A549 (cell line): Measurements from ENCODE around the gene ANXA2. TPM values are rescaled to one million over a fixed set of nuclear protein-coding genes. Genes with fewer than 3 reads are reported as not detected.

ENCODE experiments used
- ATAC-seq, 2 experiments: fragments of 200-7000 bp in 1 of 2; fragments of >200 bp in 1 of 2; cut with Nextera tagmentation in 1 of 2; cut with Tn5 transposase in 1 of 2; 3 replicates each; pipeline versions ENCODE4 v1.8.0 to v1.9.1; 2018 to 2020; ENCODE audit warnings: mild to moderate bottlenecking in 1 of 2, moderate library complexity in 1 of 2
- CTCF ChIA-PET: fragments of 300-600 bp; sonication (Branson Sonifier 250); formaldehyde crosslinking; extraction: SDS; loops from one replicate; lab custom pipeline; 2021; ENCODE audit warnings: antibody characterized with exemption, inconsistent platforms; lab: Yijun Ruan, JAX
- POLR2A ChIA-PET: fragments of 350-600 bp; formaldehyde crosslinking; extraction: SDS; loops from one replicate; lab custom pipeline; 2021; ENCODE audit warnings: antibody characterized with exemption, inconsistent platforms; lab: Yijun Ruan, JAX
- DNase-seq, 2 experiments: peaks; one replicate each; pipeline versions ENCODE4 v3.0.0 to v3.0.0-alpha.2; 2011 to 2016; ENCODE audit warnings: low read depth in 1 of 2, low spot score in 1 of 2
- FAIRE-seq: peaks from 2 replicates; lab custom pipeline; 2011; peaks lifted over from hg19 to GRCh38; lab: Jason Lieb, UNC
- H3K27ac ChIP-seq, 2 experiments: fragments of >200 bp; sonication (Bioruptor Twin); formaldehyde crosslinking; 3 replicates each; pipeline ENCODE4 v1.5.1; 2016 to 2017
- H3K4me1 ChIP-seq: fragments of >200 bp; sonication (Bioruptor Twin); formaldehyde crosslinking; 3 replicates; pipeline ENCODE4 v1.6.1; 2016
- H3K4me2 ChIP-seq: fragments of >200 bp; sonication (Bioruptor Twin); formaldehyde crosslinking; 3 replicates; pipeline ENCODE4 v1.6.1; 2016
- H3K4me3 ChIP-seq: fragments of >200 bp; sonication (Bioruptor Twin); formaldehyde crosslinking; 3 replicates; pipeline ENCODE4 v1.5.1; 2016
- H3K9me3 ChIP-seq: fragments of >200 bp; sonication (Bioruptor Twin); formaldehyde crosslinking; 3 replicates; pipeline ENCODE4 v1.6.1; 2016
- CBX2 ChIP-seq: fragments of 200-600 bp; sonication (generic); IDR thresholded peaks from 2 replicates; pipeline ENCODE4 v1.6.1; 2016; ENCODE audit warnings: low read depth, mild to moderate bottlenecking, borderline replicate concordance
- CBX8 ChIP-seq: fragments of 200-600 bp; sonication (generic); IDR thresholded peaks from 2 replicates; pipeline ENCODE4 v1.6.1; 2016
- CHD2 ChIP-seq: fragments of 150-350 bp; IDR thresholded peaks from 2 replicates; pipeline ENCODE4 v1.6.1; 2014; ENCODE audit warnings: low read length; ENCODE audit not compliant: partially characterized antibody
- CHD4 ChIP-seq: fragments of 200-600 bp; sonication (generic); IDR thresholded peaks from 2 replicates; pipeline ENCODE4 v1.6.1; 2016; ENCODE audit warnings: antibody characterized with exemption, mild to moderate bottlenecking, borderline replicate concordance
- EHF ChIP-seq: fragments of 250-450 bp; sonication (Bioruptor Pico); IDR thresholded peaks from 2 replicates; pipeline ENCODE4 v1.5.0; 2020; ENCODE audit warnings: mild to moderate bottlenecking
- EHMT2 ChIP-seq: fragments of 200-600 bp; sonication (generic); IDR thresholded peaks from 2 replicates; pipeline ENCODE4 v1.6.1; 2016; ENCODE audit warnings: antibody characterized with exemption, low read depth, mild to moderate bottlenecking, moderate library complexity
- EP300 ChIP-seq, 2 experiments: fragments of >200 bp; sonication (Bioruptor Twin); formaldehyde crosslinking; IDR thresholded peaks; 2 replicates in 1 of 2; 3 replicates in 1 of 2; pipeline ENCODE4 v1.6.1; 2016 to 2017
- FOSL2 ChIP-seq, 2 experiments: fragments of 450-650 bp in 1 of 2; fragments of >200 bp in 1 of 2; sonication (Bioruptor Twin) in 1 of 2; formaldehyde crosslinking; IDR thresholded peaks; 2 replicates each; pipeline versions ENCODE4 v1.5.0 to v1.6.1; 2016 to 2020; ENCODE audit warnings: mild to moderate bottlenecking in 1 of 2, moderate library complexity in 1 of 2
- FOXS1 ChIP-seq: fragments of 250-450 bp; sonication (Bioruptor Pico); IDR thresholded peaks from 2 replicates; pipeline ENCODE4 v1.5.0; 2020; ENCODE audit warnings: mild to moderate bottlenecking, moderate library complexity
- HDAC2 ChIP-seq: fragments of 200-600 bp; sonication (generic); IDR thresholded peaks from 2 replicates; pipeline ENCODE4 v1.6.1; 2016
- HEYL ChIP-seq: fragments of 250-450 bp; sonication (Bioruptor Pico); IDR thresholded peaks from 2 replicates; pipeline ENCODE4 v1.8.0; 2021; ENCODE audit warnings: mild to moderate bottlenecking, moderate library complexity
- KDM1A ChIP-seq: fragments of 200-600 bp; sonication (generic); IDR thresholded peaks from 2 replicates; pipeline ENCODE4 v1.6.1; 2016; ENCODE audit warnings: low read depth, mild to moderate bottlenecking
- MAFK ChIP-seq: fragments of 450-650 bp; IDR thresholded peaks from 2 replicates; pipeline ENCODE4 v1.6.1; 2014; ENCODE audit not compliant: partially characterized antibody
- MAZ ChIP-seq: fragments of 150-350 bp; IDR thresholded peaks from 2 replicates; pipeline ENCODE4 v1.6.1; 2014; ENCODE audit warnings: antibody characterized with exemption, low read depth, low read length, borderline replicate concordance
- POLR2AphosphoS2 ChIP-seq: conservative IDR thresholded peaks from 2 replicates; pipeline ENCODE4 v1.6.1; 2012; ENCODE audit warnings: low read length, improper control_type of control experiment, inconsistent platforms
- RARB ChIP-seq: fragments of 250-450 bp; sonication (Bioruptor Pico); IDR thresholded peaks from 2 replicates; pipeline ENCODE4 v1.8.0; 2021; ENCODE audit warnings: mild to moderate bottlenecking, moderate library complexity
- SMC3 ChIP-seq: fragments of >200 bp; sonication (Bioruptor Twin); formaldehyde crosslinking; IDR thresholded peaks from 3 replicates; pipeline ENCODE4 v1.6.1; 2018; ENCODE audit warnings: inconsistent platforms
- SREBF2 ChIP-seq: fragments of 450-650 bp; IDR thresholded peaks from 2 replicates; pipeline ENCODE4 v1.6.1; 2014; ENCODE audit warnings: mild to moderate bottlenecking, moderate library complexity
- TFCP2L1 ChIP-seq: fragments of 250-450 bp; sonication (Bioruptor Pico); IDR thresholded peaks from 2 replicates; pipeline ENCODE4 v1.5.0; 2021; ENCODE audit warnings: mild to moderate bottlenecking
- TP53 ChIP-seq: fragments of 250-450 bp; sonication (Bioruptor Pico); IDR thresholded peaks from 2 replicates; pipeline ENCODE4 v1.5.0; 2021; ENCODE audit warnings: mild to moderate bottlenecking, moderate library complexity
- ZFP36 ChIP-seq: fragments of 450-650 bp; IDR thresholded peaks from 2 replicates; pipeline ENCODE4 v1.6.1; 2014; ENCODE audit warnings: borderline replicate concordance; ENCODE audit not compliant: partially characterized antibody
- ZNF302 ChIP-seq: fragments of 250-450 bp; sonication (Bioruptor Pico); IDR thresholded peaks from 2 replicates; pipeline ENCODE4 v1.9.0; 2021; ENCODE audit warnings: inconsistent platforms, mild to moderate bottlenecking, moderate library complexity
- ZSCAN20 ChIP-seq: fragments of 250-450 bp; sonication (Bioruptor Pico); IDR thresholded peaks from 2 replicates; pipeline ENCODE4 v1.8.0; 2022; ENCODE audit warnings: mild to moderate bottlenecking, moderate library complexity
- WGBS: methylation state at CpG from one replicate; pipeline ENCODE4 v1.1.6; 2017; ENCODE audit errors: missing lambda C conversion rate; 5-methylcytosine and 5-hydroxymethylcytosine counted together
- polyA plus RNA-seq, 4 experiments: library from polyadenylated mRNA; depleted of rRNA in 3 of 4; stranded (reverse); fragments of >200 nt; fragmentation: RNase III in 1 of 4; extraction: RNeasy Plus Mini Kit Qiagen cat#74134 plus additional on column Dnase treatment in 1 of 4; gene quantifications; 2 replicates in 3 of 4; 3 replicates in 1 of 4; pipeline ENCODE4 v1.2.3, GENCODE V29; 2011 to 2017
- TF ChIP-seq, protein P1 (sequence below): fragments of 200-600 bp; sonication (generic); IDR thresholded peaks from 2 replicates; pipeline ENCODE4 v1.6.1; 2016; ENCODE audit warnings: antibody characterized with exemption, mild to moderate bottlenecking, moderate library complexity
- TF ChIP-seq, protein P2 (sequence below): fragments of >200 bp; sonication (Bioruptor Twin); formaldehyde crosslinking; IDR thresholded peaks from 2 replicates; pipeline ENCODE4 v1.6.1; 2016
- TF ChIP-seq, protein P3 (sequence below): IDR thresholded peaks from 2 replicates; pipeline ENCODE4 v1.6.1; 2012; ENCODE audit warnings: low read depth, borderline replicate concordance
- TF ChIP-seq, protein P4 (sequence below): fragments of >200 bp; sonication (Bioruptor Twin); formaldehyde crosslinking; IDR thresholded peaks from 3 replicates; pipeline ENCODE4 v1.5.1; 2016
- TF ChIP-seq, protein P5 (sequence below): fragments of >200 bp; sonication (Bioruptor Twin); formaldehyde crosslinking; IDR thresholded peaks from 3 replicates; pipeline ENCODE4 v1.6.1; 2016

Gene ANXA2
- polyA plus RNA-seq, 2 of the 4 experiments (the other 2 are of a cell fraction): 4,707 to 5,746 TPM

DNA sequence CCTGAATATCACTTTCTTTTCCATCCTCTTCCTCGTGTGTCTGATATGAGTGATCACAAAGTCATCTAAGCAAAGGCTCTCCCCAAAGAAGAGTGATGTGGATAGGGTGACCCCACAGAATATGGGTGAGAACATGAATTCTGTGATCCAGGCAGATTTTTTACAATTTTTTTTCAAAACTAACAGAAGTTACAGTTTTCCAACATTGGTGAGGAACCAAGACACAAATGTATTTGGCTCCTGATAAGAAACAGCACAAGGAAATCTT, 27.0 kb downstream of the ANXA2 start:
- peak overlapping the region; percentile 10 for H3K4me3 ChIP-seq
- H3K4me2 ChIP-seq: peak overlapping the region; percentile 94
- H3K27ac ChIP-seq: peak overlapping the region; percentile 90
- DNase-seq (no peak), FAIRE-seq (no peak), ATAC-seq (no peak)
- CTCF ChIA-PET: interaction anchor here (0.7 to 11.8 kb wide), 8 partner anchors 10 to 71 kb away, joined by 3 to 174 read pairs (median 6); no protein-coding TSS in a partner anchor
- peak; percentile 48; the same call in 1 of the 2 replicates for TF ChIP-seq HEYL
- TF ChIP-seq TP53: 0 out of 2 replicates have a peak, but pooled peaks have one; percentile 5
- TF ChIP-seq, protein P1, sequence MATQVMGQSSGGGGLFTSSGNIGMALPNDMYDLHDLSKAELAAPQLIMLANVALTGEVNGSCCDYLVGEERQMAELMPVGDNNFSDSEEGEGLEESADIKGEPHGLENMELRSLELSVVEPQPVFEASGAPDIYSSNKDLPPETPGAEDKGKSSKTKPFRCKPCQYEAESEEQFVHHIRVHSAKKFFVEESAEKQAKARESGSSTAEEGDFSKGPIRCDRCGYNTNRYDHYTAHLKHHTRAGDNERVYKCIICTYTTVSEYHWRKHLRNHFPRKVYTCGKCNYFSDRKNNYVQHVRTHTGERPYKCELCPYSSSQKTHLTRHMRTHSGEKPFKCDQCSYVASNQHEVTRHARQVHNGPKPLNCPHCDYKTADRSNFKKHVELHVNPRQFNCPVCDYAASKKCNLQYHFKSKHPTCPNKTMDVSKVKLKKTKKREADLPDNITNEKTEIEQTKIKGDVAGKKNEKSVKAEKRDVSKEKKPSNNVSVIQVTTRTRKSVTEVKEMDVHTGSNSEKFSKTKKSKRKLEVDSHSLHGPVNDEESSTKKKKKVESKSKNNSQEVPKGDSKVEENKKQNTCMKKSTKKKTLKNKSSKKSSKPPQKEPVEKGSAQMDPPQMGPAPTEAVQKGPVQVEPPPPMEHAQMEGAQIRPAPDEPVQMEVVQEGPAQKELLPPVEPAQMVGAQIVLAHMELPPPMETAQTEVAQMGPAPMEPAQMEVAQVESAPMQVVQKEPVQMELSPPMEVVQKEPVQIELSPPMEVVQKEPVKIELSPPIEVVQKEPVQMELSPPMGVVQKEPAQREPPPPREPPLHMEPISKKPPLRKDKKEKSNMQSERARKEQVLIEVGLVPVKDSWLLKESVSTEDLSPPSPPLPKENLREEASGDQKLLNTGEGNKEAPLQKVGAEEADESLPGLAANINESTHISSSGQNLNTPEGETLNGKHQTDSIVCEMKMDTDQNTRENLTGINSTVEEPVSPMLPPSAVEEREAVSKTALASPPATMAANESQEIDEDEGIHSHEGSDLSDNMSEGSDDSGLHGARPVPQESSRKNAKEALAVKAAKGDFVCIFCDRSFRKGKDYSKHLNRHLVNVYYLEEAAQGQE: 0 out of 2 replicates have a peak, but pooled peaks have one; percentile 10
- TF ChIP-seq CBX2: no peak
- TF ChIP-seq TFCP2L1 (CRISPR knock-in tag): peak; percentile 21; the same call in 1 of the 2 replicates
- POLR2A ChIA-PET: interaction anchor here (1.3 to 4.9 kb wide), 8 partner anchors 8 to 43 kb away, joined by 3 to 51 read pairs (median 10); partner anchors contain the start of gene ANXA2
- WGBS: 0% methylated on average over 1 of the region's 1 CpG
- H3K4me1 ChIP-seq: peaks cover 72% of the 10 kb centered on the region
- no peaks in the 10 kb centered on the region for H3K9me3 ChIP-seq

DNA sequence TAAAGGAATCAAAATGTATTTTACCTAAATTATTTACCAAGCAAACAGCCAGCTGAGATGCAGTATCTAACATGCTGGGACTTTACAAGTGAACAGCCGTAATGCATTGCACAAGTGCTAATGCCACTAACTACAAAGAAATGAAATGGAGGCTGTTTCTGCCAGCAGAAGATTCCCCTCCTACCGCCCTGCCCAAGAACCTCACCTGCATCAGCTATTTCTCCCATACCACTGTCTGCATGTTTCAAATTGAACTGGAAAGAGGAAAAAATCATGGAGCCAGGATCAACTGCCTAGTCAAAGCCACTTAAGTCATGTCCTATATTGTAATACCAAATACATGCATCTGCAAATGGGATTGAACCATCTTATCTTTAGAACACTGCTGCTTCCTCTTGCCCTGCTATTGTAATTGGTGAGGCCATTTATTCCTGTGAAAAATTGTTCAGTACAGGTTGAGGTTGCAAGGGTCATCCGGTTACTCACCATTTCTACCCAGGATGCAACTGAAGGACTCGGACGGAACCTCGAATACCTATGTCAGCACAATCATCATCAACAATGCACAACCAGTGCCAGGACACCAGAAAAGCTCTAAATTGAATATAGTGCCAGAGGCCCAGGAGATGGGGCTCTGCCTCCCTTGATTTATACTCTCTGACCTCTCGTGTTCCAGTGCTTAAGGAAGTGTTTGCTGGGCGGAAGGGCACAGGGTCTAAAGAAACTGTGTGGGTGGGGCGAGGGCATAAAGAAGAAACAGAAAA, 27.5 kb downstream of the ANXA2 start:
- peak; percentile 7 to 17; a peak in 4 of 6 replicates for ATAC-seq
- WGBS: 17% methylated on average over 9 of the region's 9 CpGs
- peak; percentile 76 for FAIRE-seq
- peak overlapping the region; percentile 94 for H3K4me2 ChIP-seq
- H3K9me3 ChIP-seq: no peaks in the 10 kb centered on the region
- peak overlapping the region; percentile 10 for H3K4me3 ChIP-seq
- CTCF ChIA-PET: interaction anchor here (0.8 to 11.8 kb wide), 8 partner anchors 11 to 72 kb away, joined by 3 to 174 read pairs (median 6); no protein-coding TSS in a partner anchor
- POLR2A ChIA-PET: interaction anchor here (1.5 to 4.9 kb wide), 8 partner anchors 8 to 28 kb away, joined by 6 to 51 read pairs (median 10); partner anchors contain the start of gene ANXA2
- H3K4me1 ChIP-seq: peaks cover 71% of the 10 kb centered on the region
- DNase-seq: peak in 1 of 2 experiments; percentile 80
- peak overlapping the region; percentile 90 for H3K27ac ChIP-seq
- no peak for TF ChIP-seq HDAC2
- no peak for TF ChIP-seq ZNF302
- TF ChIP-seq, protein P2, sequence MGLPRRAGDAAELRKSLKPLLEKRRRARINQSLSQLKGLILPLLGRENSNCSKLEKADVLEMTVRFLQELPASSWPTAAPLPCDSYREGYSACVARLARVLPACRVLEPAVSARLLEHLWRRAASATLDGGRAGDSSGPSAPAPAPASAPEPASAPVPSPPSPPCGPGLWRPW: no peak
- TF ChIP-seq FOSL2 (IDR thresholded peaks at IDR 0.05): no peak
- peak; percentile 26 for TF ChIP-seq FOSL2 (CRISPR knock-in tag; IDR thresholded peaks at IDR 0.05)
- no peak for TF ChIP-seq ZSCAN20 (CRISPR knock-in tag)
- TF ChIP-seq EP300 (IDR thresholded peaks at IDR 0.05): no peak
- peak; percentile 9; the same call in 1 of the 2 replicates for TF ChIP-seq FOXS1
- no peak for TF ChIP-seq CBX2
- peak; percentile 99 for TF ChIP-seq MAFK
- no peak for TF ChIP-seq SREBF2
- no peak for TF ChIP-seq EHMT2
- TF ChIP-seq CHD2: no peak
- no peak for TF ChIP-seq ZFP36
- TF ChIP-seq RARB (CRISPR knock-in tag): 0 out of 2 replicates have a peak, but pooled peaks have one; percentile 49
- TF ChIP-seq, protein P3, sequence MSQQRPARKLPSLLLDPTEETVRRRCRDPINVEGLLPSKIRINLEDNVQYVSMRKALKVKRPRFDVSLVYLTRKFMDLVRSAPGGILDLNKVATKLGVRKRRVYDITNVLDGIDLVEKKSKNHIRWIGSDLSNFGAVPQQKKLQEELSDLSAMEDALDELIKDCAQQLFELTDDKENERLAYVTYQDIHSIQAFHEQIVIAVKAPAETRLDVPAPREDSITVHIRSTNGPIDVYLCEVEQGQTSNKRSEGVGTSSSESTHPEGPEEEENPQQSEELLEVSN: no peak
- no peak for TF ChIP-seq CHD4
- peak; percentile 24 for TF ChIP-seq EHF
- TF ChIP-seq, protein P4, sequence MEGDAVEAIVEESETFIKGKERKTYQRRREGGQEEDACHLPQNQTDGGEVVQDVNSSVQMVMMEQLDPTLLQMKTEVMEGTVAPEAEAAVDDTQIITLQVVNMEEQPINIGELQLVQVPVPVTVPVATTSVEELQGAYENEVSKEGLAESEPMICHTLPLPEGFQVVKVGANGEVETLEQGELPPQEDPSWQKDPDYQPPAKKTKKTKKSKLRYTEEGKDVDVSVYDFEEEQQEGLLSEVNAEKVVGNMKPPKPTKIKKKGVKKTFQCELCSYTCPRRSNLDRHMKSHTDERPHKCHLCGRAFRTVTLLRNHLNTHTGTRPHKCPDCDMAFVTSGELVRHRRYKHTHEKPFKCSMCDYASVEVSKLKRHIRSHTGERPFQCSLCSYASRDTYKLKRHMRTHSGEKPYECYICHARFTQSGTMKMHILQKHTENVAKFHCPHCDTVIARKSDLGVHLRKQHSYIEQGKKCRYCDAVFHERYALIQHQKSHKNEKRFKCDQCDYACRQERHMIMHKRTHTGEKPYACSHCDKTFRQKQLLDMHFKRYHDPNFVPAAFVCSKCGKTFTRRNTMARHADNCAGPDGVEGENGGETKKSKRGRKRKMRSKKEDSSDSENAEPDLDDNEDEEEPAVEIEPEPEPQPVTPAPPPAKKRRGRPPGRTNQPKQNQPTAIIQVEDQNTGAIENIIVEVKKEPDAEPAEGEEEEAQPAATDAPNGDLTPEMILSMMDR: no peak
- TF ChIP-seq CBX8: no peak
- no peak for TF ChIP-seq SMC3
- TF ChIP-seq, protein P5, sequence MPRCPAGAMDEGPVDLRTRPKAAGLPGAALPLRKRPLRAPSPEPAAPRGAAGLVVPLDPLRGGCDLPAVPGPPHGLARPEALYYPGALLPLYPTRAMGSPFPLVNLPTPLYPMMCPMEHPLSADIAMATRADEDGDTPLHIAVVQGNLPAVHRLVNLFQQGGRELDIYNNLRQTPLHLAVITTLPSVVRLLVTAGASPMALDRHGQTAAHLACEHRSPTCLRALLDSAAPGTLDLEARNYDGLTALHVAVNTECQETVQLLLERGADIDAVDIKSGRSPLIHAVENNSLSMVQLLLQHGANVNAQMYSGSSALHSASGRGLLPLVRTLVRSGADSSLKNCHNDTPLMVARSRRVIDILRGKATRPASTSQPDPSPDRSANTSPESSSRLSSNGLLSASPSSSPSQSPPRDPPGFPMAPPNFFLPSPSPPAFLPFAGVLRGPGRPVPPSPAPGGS: no peak
- TF ChIP-seq MAZ: no peak
- peak; percentile 89; the same call in 1 of the 2 replicates for TF ChIP-seq POLR2AphosphoS2
- TF ChIP-seq KDM1A: no peak
